HG02571 (cell line): Measurements from ENCODE around the gene ETS1.
A peak's percentile ranks its signal among the peaks of the same experiment; 100 is the strongest.

Source experiments
- ATAC-seq: cut with Tn5 transposase; IDR thresholded peaks from one replicate; pipeline ENCODE4 v1.9.1; 2021; ENCODE audit warnings: mild to moderate bottlenecking, moderate library complexity; ENCODE audit not compliant: unreplicated experiment

The ETS1 gene

GRCh38 chr11:128619540-128620308 lies 32.4 kb upstream of the ETS1 start:
- ATAC-seq = no peak

DNA sequence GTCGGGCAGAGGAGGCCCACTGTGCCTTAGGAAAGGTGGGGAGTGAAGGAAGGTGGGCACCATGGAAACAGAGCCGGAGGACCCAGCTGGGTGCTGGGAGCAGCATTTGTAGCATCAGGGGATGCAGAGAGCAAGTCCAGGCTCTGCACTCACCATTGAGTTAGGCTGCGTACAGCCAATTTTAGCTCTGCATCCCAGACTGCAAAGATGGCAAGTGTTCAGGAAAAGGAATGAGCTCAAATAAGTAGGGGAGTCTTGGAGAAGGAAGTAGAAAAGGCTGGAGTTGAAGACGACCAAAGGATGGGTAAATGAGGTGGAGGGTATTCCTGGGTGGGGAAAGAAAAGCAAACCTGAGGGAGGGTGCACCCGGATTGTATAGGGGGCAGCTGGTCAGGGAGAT lies 31.6 kb upstream of the ETS1 start:
- ATAC-seq = no peak

DNA sequence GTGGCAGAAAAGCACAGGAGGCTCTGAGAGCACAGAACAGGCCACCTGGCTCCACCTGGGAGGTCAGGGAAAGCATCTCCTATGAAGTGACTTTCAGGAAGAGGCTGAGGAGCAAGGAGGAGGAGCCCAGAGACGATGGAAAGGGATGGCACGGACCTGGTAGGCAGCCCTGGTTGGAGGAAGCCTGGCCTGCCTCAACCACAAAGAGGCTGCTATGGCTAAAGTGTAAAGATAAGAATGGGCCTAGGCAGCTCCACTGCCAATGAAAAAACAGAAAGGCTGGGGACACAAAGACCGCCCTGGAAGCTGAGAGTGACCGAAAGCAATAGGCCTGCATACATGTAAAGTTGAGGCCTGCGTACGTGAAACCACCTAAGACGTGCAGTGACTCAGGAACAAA lies 31.2 kb upstream of the ETS1 start:
- ATAC-seq = no peak

GRCh38 chr11:128616161-128616560 lies 28.8 kb upstream of the ETS1 start:
- no peak for ATAC-seq

DNA sequence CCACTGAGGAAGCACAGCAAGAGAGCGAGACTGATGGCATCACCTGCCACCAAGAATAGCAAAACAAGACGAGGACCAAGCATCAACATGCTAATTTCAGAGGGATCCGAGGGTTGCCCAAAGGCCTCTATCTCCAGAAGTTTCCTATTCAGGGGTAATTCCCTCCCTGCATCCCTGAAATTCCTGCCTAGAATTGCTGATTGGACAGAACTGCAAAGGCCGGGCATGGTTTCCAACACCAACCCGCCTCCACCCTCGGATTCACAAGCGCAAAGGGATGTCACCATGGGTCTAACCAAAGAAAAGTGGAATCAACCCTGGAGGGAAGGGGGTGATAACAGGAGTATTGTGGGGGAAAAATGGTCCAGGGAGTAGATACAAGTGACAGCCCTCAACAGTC lies 28.3 kb upstream of the ETS1 start:
- no peak for ATAC-seq

GRCh38 chr11:128615076-128615475 lies 27.7 kb upstream of the ETS1 start:
- ATAC-seq = no peak

DNA sequence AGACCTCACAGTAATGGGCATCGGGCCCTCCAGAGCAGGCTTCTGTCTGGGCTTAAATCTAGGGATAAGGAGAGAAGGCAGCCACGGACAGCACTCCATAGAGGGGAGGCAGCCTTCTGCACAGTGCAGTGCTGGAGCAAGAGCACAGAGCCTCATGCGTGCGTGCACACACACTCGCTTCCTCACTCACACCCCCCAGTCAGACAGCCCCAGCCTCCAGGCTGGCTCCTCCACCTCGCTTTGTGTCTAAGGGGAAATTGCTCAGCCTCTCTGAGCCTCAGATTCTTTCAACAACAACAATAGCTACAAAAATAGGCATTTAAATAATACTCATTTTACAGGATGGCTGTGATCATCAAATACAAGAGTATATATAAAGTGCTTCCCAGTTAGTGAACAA lies 26.7 kb upstream of the ETS1 start:
- ATAC-seq = no peak

DNA sequence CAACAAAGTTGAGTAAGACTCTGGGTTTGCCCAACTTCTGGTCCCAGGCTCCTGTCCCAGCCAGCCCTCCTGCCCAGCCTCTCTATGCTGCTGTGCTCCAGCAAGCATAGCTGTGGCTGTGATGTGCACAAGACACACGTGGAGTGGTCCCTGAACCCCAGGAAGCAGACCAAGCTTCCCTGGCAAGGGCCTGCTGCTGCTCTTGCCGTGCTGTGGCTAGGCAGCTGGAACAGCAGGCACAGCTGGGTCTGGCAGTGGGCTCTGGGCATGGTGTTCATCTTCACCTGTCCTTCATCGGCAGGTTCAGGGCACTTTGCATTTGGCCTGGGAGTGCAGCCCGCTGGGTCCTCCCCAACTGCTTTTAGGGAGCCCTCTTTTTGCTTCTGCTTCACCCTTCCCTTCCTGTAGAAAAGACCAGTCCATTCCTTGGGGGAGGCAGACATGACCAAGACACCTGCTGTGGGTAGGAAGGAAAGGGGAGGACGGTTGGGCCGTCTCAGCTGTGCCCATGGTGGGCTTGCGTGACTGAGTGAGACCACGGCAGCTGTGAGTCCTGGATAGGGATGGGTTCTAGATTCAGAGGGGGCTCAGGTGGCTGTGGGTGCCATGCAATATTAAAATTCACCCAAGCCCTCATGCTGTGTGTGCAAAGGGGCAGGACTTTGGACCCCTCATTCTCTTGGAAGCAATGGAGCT lies 26.1 kb upstream of the ETS1 start:
- ATAC-seq = no peak

DNA sequence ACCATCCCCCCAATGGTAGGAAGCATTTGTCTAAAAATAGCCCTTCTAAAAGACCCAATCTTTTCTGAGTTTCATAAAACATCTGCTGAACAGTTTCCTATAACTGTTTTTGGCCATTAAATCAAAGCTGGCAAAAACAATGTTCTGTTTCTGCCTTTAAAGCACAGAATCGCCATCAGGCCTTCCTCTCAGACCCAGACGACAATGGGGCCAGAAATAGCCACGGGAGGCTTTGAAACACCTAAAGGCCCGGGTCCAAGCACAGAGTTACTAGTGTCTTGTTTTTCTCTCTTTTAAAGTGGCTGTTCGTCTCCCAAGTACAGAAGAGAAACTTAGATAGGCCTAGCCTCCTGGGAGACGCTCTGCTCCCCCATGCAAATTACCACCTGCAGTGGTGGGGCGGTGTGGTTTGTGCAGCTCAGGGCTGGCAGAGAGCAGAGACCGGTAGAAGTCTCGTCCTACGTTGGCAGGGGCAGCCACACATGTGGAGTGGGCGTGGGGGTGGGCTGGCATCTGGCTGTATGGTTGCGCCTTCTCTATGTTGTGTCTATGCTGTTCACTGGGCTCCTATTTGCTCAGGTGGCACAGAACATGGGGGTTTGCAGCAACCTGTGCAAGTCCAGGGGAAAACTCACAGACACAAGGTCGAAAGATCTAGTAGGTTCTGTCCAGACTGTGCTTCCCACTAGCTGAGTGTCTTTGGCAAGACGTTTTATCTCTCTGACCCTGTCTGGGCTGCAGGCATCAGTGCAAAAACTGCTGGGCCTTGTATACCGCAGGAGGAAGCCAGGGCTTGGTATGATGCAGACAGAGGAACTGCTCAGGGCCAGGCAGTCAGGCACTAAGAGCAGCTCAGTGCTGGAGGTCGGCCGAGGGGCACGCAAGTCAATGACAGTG lies 23.6 kb upstream of the ETS1 start:
- ATAC-seq = peak; percentile 99

- ATAC-seq = no peak
Observed at GRCh38 chr11:128609785-128610184, 22.4 kb upstream of the ETS1 start.

- no peak for ATAC-seq
Observed at GRCh38 chr11:128608746-128609407, 21.5 kb upstream of the ETS1 start.

- no peak for ATAC-seq
Observed at GRCh38 chr11:128607819-128608218, 20.5 kb upstream of the ETS1 start.

DNA sequence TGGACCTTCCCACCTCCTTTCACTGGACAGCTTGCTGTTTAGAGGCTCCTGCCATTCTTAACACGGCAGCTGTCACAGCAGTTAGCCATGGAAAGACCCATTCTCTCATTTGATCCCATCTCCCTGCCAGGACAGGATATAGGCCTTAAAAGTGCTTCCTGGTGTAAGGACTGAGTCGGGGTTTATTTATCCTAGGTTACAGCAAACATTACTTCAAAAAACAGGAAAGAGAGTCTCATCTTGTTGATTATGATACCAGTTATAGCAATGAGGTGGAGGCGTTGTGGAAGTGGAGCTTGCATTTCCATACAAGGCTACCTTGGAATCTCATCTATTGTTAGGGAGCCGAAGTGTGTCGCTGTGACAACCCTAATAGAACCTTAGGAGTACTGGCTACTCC lies 17.4 kb upstream of the ETS1 start:
- no peak for ATAC-seq

DNA sequence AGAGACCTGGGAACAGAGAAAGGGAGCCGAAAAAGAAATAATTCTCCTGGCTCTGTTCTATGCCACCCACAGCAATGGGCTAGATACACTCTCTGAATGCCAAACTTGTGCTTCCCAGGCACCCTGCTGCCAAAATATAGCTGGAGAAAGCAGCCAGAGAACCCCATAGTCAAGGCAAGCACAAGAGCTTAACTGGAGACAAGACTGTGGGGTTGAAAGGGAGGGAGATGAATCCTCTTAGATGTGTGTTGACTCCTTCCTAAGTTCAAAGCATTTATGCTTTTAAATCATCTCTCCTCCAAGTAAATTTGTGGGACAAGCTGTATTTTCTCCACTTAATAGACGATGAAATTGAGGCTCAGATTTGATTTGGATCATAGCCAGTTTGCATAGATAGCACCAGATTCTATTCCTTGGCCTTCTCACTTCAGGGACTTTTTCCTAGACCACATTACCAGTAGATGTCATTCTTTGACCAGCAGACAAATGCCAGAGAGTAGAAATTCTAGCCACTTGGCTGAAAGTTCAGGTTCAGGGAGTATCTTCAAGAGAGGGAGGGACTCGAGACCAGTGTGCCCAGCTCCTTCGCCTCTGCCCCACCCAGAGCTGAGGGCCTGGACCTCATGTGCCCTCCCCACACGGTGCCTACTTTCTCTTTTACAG lies 16.5 kb upstream of the ETS1 start:
- ATAC-seq = no peak

GRCh38 chr11:128603003-128603696 lies 15.8 kb upstream of the ETS1 start:
- ATAC-seq = no peak

DNA sequence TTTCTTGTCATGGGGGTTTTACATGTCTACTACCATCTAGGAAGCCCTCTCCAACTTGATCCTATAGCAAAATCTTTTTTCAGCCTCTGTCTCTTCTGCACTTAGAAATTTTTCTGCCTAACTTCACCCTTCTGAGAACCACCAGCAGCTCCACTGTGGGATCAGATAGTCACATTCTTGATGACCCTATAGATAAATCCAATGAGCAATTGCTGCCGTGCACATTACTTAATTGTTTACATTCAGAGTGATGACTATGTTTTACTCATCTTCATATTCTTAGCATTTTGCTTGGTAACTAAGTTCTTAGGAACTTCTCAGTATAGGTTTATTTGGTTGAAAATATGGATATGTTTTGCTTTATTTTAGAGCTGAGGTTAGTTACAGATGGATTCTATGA lies 12.4 kb upstream of the ETS1 start:
- no peak for ATAC-seq

GRCh38 chr11:128598506-128599150 lies 11.3 kb upstream of the ETS1 start:
- ATAC-seq = no peak

DNA sequence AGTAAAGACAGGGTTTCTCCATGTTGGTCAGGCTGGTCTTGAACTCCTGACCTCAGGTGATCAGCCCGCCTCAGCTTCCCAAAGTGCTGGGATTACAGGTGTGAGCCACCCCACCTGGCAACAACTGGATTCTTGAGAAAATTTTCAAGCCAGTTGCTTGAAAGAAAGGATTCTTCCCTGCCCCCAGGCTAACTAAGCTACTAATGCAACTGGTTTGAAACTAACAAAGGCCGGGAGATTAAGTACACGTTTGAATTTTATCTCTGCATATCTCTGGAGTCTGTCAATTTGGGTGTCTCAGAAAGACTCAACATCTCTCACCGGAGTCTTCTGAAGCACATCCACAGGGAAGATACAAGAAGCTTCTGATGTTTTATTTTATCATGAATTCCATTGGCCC lies 10.7 kb upstream of the ETS1 start:
- no peak for ATAC-seq

GRCh38 chr11:128597209-128597608 lies 9.9 kb upstream of the ETS1 start:
- ATAC-seq = no peak
